ENCODE data around the gene PTPRK.

The PTPRK gene

DNA sequence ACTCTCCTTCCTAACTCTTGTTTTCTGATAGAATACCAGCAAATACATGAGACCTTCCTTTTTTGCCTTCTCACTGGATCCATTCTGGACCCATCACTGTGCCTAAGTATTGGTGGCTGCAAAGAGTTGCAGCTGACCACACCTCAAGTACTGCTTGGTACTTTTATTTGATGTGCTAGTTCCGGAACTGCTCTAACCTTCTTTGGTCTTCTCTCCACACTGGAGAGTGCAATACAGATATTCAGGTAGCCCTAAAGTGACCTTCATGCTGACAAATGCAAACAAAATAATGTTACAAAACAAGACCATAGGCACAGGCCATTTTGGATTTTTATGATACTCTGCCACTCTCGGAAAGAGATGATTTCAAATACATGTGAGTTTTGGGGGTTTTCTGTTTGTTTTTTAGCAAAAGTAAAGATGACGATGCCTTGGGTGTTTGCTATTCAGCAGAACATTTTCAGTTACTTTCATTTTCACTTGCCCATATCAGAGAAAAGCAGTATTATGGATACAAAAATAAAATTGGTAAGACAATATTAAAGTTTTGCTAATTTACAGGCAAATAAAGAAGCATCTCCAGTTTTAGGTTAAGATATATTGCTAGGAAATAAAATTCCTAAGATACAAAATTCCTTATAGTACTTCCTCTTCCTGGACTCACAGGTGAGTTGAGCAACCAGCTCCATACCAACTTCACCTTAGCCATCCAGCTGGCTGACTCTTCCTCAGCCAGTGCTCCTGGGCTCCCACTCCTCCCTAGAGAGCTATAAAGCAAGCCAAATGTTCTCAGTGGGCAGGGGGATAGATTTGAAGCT is 42.0 kb downstream of the PTPRK start:
- no peak overlapping the region for H3K27ac ChIP-seq
- TF ChIP-seq, protein P1, sequence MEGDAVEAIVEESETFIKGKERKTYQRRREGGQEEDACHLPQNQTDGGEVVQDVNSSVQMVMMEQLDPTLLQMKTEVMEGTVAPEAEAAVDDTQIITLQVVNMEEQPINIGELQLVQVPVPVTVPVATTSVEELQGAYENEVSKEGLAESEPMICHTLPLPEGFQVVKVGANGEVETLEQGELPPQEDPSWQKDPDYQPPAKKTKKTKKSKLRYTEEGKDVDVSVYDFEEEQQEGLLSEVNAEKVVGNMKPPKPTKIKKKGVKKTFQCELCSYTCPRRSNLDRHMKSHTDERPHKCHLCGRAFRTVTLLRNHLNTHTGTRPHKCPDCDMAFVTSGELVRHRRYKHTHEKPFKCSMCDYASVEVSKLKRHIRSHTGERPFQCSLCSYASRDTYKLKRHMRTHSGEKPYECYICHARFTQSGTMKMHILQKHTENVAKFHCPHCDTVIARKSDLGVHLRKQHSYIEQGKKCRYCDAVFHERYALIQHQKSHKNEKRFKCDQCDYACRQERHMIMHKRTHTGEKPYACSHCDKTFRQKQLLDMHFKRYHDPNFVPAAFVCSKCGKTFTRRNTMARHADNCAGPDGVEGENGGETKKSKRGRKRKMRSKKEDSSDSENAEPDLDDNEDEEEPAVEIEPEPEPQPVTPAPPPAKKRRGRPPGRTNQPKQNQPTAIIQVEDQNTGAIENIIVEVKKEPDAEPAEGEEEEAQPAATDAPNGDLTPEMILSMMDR (conservative IDR thresholded peaks at IDR 0.05): no peak

DNA sequence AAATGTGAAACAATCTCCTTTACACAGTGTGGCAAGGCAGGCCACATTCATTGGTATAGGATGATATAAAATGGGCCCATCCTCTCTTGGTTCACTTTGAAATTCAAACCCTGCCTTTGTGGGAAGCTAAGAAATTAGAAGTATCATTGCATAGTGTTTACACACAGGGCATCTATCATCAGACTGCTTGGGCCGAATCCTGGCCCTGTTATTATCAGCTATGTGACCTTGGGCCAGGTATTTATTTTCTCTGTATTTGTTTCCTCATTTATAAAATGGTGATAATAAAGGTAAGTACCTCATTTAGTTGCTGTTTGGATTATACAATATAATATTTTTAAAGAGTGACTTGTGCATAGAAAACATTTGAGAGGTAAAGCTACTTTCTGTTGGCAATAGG is 45.5 kb downstream of the PTPRK start:
- TF ChIP-seq, protein P1 (conservative IDR thresholded peaks at IDR 0.05): no peak
- no peak overlapping the region for H3K27ac ChIP-seq

DNA sequence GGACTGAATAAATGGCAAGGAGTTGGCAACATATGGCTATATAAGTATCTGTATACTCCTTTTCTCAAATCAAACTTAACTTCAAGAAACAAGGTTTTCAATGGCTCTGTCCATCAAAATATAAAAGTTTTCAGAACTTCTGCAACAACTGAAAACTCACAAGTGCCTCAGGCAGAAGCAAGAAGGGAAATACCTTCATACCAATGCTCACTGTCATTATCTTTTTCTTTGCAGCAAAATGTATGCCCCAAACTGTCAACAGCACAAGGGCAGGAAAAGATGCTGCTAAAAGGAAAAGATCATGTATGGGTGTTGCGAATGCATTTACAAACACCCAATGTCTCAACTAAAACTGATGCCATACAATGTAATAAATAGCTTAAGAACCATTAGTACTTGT is 45.9 kb downstream of the PTPRK start:
- no peak overlapping the region for H3K27ac ChIP-seq
- TF ChIP-seq, protein P1 (conservative IDR thresholded peaks at IDR 0.05): no peak

DNA sequence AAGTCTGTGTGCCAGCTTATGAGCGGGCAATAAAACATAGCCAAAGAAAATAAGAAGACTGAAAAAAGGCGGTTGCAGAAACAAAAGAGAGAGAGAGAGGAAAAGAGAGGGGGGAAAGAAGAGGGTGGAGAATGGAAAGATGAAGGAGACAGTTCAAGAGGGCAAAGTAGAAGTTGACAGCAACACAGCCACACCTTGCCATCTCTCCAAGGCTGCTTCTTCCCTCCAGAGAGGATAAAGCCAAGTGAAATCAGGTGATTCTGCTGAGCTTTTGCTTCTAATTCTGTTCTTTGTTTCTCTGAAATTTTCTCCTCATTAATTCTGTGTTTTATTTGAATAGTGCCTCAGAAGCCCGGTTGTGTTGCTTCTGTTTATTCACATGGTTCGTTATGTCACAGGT is 48.5 kb downstream of the PTPRK start:
- H3K27ac ChIP-seq: no peak overlapping the region
- TF ChIP-seq, protein P1 (conservative IDR thresholded peaks at IDR 0.05): no peak

- TF ChIP-seq, protein P1 (conservative IDR thresholded peaks at IDR 0.05): no peak
- H3K27ac ChIP-seq: peak overlapping the region; percentile 39
Observed at GRCh38 chr6:128465368-128466343, 54.7 kb downstream of the PTPRK start.

GRCh38 chr6:128464790-128465189 is 55.6 kb downstream of the PTPRK start:
- TF ChIP-seq, protein P1 (conservative IDR thresholded peaks at IDR 0.05): no peak
- peak overlapping the region; percentile 39 for H3K27ac ChIP-seq

- peak overlapping the region; percentile 20; the same call in 1 of the 2 replicates for H3K27ac ChIP-seq
- TF ChIP-seq, protein P1 (conservative IDR thresholded peaks at IDR 0.05): no peak
Observed at GRCh38 chr6:128463942-128464341, 56.5 kb downstream of the PTPRK start.

Measured in VCaP (cell line).